Osteoblast (primary cell): Measurements from ENCODE around the gene SRCAP. TPM values are rescaled to one million over a fixed set of nuclear protein-coding genes. Genes with fewer than 3 reads are reported as not detected.

ENCODE experiments used
- DNase-seq: peaks from one replicate; pipeline ENCODE4 v3.0.0; 2011; ENCODE audit warnings: low spot score, mixed read lengths; ENCODE audit not compliant: insufficient read length; ENCODE audit errors: missing footprints
- H2AFZ ChIP-seq: 2 replicates; pipeline ENCODE4 v1.6.0; 2011; ENCODE audit warnings: mild to moderate bottlenecking, low read length
- H3K27ac ChIP-seq: 2 replicates; pipeline ENCODE4 v1.5.1; 2011; ENCODE audit warnings: mild to moderate bottlenecking, low read depth, low read length, moderate library complexity
- H3K27me3 ChIP-seq: 2 replicates; pipeline ENCODE4 v1.6.0; 2012; ENCODE audit warnings: mild to moderate bottlenecking, control low read depth, inconsistent platforms, low read length, moderate library complexity; ENCODE audit not compliant: insufficient read depth
- H3K36me3 ChIP-seq: 2 replicates; pipeline ENCODE4 v1.5.1; 2011; ENCODE audit warnings: mild to moderate bottlenecking, low read length, control low read depth, moderate library complexity; ENCODE audit not compliant: insufficient read depth
- H3K4me1 ChIP-seq: 2 replicates; pipeline ENCODE4 v1.5.1; 2011; ENCODE audit warnings: mild to moderate bottlenecking, low read length, control low read depth, moderate library complexity; ENCODE audit not compliant: insufficient read depth
- H3K4me2 ChIP-seq: 2 replicates; pipeline ENCODE4 v1.6.0; 2011; ENCODE audit warnings: mild to moderate bottlenecking, low read length; ENCODE audit not compliant: insufficient read depth
- H3K4me3 ChIP-seq: fragments of 200-600 bp; sonication (generic); 3 replicates; pipeline ENCODE4 v1.5.1; 2012; ENCODE audit warnings: mild to moderate bottlenecking, low read length, inconsistent platforms; ENCODE audit not compliant: insufficient read depth
- H3K79me2 ChIP-seq: 2 replicates; pipeline ENCODE4 v1.6.0; 2012; ENCODE audit warnings: mild to moderate bottlenecking, low read length, control low read depth, inconsistent platforms; ENCODE audit not compliant: insufficient read depth
- H3K9me3 ChIP-seq: 2 replicates; pipeline ENCODE4 v1.5.1; 2011; ENCODE audit warnings: low read depth, low read length, control low read depth
- H4K20me1 ChIP-seq: 2 replicates; pipeline ENCODE4 v1.6.0; 2012; ENCODE audit warnings: mild to moderate bottlenecking, low read length, control low read depth; ENCODE audit not compliant: insufficient read depth
- CTCF ChIP-seq: IDR thresholded peaks from 2 replicates; pipeline ENCODE4 v1.5.1; 2011; ENCODE audit warnings: mild to moderate bottlenecking, low read depth, low read length, moderate library complexity; ENCODE audit errors: extremely low read depth
- total RNA-seq: library from RNA; depleted of rRNA; stranded (reverse); fragments of >200 nt; gene quantifications from 2 replicates; pipeline ENCODE4 v1.2.3, GENCODE V29; 2012

The SRCAP gene
- total RNA-seq, 1 donor, result 16.3 TPM

- Histone ChIP-seq H3K4me3 (peak overlapping the region; percentile 89), H3K4me1 (peaks cover 14% of the 10 kb centered on the region), H4K20me1 (peaks cover 3% of the 10 kb centered on the region), H3K27me3 (no peaks in the 10 kb centered on the region), H3K27ac (peak overlapping the region; percentile 74), H3K79me2 (no peaks in the 10 kb centered on the region), H3K4me2 (peak overlapping the region; percentile 92), H2AFZ (peak overlapping the region; percentile 66), H3K9me3 (no peaks in the 10 kb centered on the region), H3K36me3 (peaks cover 44% of the 10 kb centered on the region)
- no peak for TF ChIP-seq CTCF
- peak; percentile 75 for DNase-seq
Observed at GRCh38 chr16:30774367-30775130, 75.6 kb downstream of the SRCAP start.

DNA sequence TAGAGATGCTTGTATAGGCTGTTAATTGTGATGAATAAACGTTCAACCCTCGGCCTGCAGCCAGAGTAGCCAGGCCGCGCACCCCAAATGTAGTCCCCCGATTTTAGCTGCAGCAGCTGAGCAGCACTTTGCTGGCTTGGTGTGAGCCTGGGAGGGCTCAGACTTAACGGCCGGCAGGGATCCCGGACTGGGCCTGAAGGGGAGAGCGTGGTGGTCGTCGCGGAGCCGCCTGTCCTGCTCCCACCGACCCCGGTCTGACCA is 76.1 kb downstream of the SRCAP start:
- Histone ChIP-seq H3K4me2 (peak overlapping the region; percentile 92), H3K27ac (peak overlapping the region; percentile 74), H3K27me3 (no peaks in the 10 kb centered on the region), H3K4me1 (peaks cover 14% of the 10 kb centered on the region), H3K79me2 (no peaks in the 10 kb centered on the region), H3K36me3 (peaks cover 43% of the 10 kb centered on the region), H3K4me3 (peak overlapping the region; percentile 89), H2AFZ (peak overlapping the region; percentile 66), H3K9me3 (no peaks in the 10 kb centered on the region), H4K20me1 (peaks cover 3% of the 10 kb centered on the region)
- no peak for TF ChIP-seq CTCF
- DNase-seq, result no peak

- H3K79me2 ChIP-seq, result no peaks in the 10 kb centered on the region
- H3K4me1 ChIP-seq, result peaks cover 14% of the 10 kb centered on the region
- peak overlapping the region; percentile 89 for H3K4me3 ChIP-seq
- TF ChIP-seq CTCF, result no peak
- peaks cover 3% of the 10 kb centered on the region for H4K20me1 ChIP-seq
- peak overlapping the region; percentile 92 for H3K4me2 ChIP-seq
- DNase-seq, result peak; percentile 99
- H2AFZ ChIP-seq, result peak overlapping the region; percentile 66
- peak overlapping the region; percentile 74 for H3K27ac ChIP-seq
- H3K36me3 ChIP-seq, result peaks cover 39% of the 10 kb centered on the region
- H3K9me3 ChIP-seq, result no peaks in the 10 kb centered on the region
- no peaks in the 10 kb centered on the region for H3K27me3 ChIP-seq
Observed at GRCh38 chr16:30775392-30776188, 76.6 kb downstream of the SRCAP start.
